Measurements from ENCODE around the gene PRDM2. TPM values are rescaled to one million over a fixed set of nuclear protein-coding genes. Genes with fewer than 3 reads are reported as not detected.

The PRDM2 gene
- total RNA-seq, 4 donors from 2014 or later: 32.6 to 48.1 (median 38.0) TPM

GRCh38 chr1:13855554-13855953, 155.6 kb downstream of the PRDM2 start:
- TF ChIP-seq CTCF (IDR thresholded peaks at IDR 0.05; ENCODE audit: low read depth): no peak

- no peak for TF ChIP-seq CTCF (IDR thresholded peaks at IDR 0.05; ENCODE audit: low read depth)
Measured at GRCh38 chr1:13860031-13860430, 160.0 kb downstream of the PRDM2 start.

- TF ChIP-seq CTCF (IDR thresholded peaks at IDR 0.05; ENCODE audit: low read depth): no peak
Measured at GRCh38 chr1:13864760-13865159, 164.8 kb downstream of the PRDM2 start.

- no peak for TF ChIP-seq CTCF (IDR thresholded peaks at IDR 0.05; ENCODE audit: low read depth)
Measured at GRCh38 chr1:13865851-13866250, 165.9 kb downstream of the PRDM2 start.

- TF ChIP-seq CTCF (IDR thresholded peaks at IDR 0.05; ENCODE audit: low read depth): no peak
Measured at GRCh38 chr1:13867603-13868002, 167.6 kb downstream of the PRDM2 start.

- no peak for TF ChIP-seq CTCF (IDR thresholded peaks at IDR 0.05; ENCODE audit: low read depth)
Measured at GRCh38 chr1:13869172-13869797, 169.3 kb downstream of the PRDM2 start.

GRCh38 chr1:13871413-13871812, 171.4 kb downstream of the PRDM2 start:
- no peak for TF ChIP-seq CTCF (IDR thresholded peaks at IDR 0.05; ENCODE audit: low read depth)
